ENCODE results near the gene CFAP20.

Gene CFAP20

DNA sequence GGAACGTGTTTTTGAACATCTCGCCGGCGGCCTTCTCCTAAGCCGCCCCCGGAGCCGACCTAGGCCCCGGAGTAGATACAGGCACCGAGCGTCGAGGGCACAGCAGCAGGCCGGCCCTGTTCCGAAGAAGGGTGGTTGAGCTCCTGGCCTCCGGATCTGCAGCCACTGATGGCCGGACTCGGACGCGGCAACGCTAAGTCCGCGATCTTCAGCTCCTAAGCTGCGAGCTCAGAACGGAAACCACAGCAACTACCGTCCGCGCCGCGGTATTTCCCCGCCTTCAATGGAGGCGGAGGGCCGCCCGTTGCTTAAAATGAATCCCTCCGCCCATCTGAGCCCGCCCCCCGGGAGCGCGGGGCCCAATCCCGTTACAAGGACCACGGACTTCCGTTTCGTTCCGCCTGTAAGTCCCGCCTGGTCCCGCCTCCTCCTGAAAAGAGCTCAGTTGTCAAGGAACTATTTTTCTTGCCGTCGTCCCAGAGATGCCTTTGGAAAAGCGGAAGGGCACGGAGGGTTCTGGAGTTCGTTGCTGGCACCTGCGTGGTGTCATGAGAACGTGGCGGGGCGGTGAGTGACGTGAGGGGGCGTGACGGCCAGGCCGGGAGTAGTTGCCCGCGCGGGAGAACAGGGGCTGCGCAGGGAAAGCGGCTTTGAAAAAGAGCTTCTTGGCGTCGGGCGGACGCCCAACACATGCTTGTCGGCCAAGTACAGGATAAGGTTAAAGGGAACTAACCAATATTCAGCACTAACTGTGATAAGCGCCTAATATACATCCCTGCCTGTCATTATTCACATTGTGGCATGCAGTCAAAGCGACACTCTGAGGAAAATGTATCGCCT lies at the start of gene CFAP20:
Gene CFAP20 (minus strand): TSS at position 285 of the 840 bp plus-strand sequence. CDS start 266 bp downstream, at position 19.
- peak; percentile 56 for TF ChIP-seq TCF12 (IDR thresholded peaks at IDR 0.05; ENCODE audit: low read depth)
- no peak for TF ChIP-seq CEBPB (IDR thresholded peaks at IDR 0.05)
- TF ChIP-seq TEAD4 (IDR thresholded peaks at IDR 0.05) = peak; percentile 69
- TF ChIP-seq FOXM1 (IDR thresholded peaks at IDR 0.05; ENCODE audit: borderline replicate concordance, low read depth) = peak; percentile 33; the same call in 1 of the 2 replicates
- TF ChIP-seq CREB1 (IDR thresholded peaks at IDR 0.05; ENCODE audit: low read depth) = peak; percentile 90
- TF ChIP-seq RAD21 (IDR thresholded peaks at IDR 0.05; ENCODE audit: low read depth) = no peak
- peak; percentile 64 for TF ChIP-seq NFIC (IDR thresholded peaks at IDR 0.05)
- TF ChIP-seq ZBTB7A (IDR thresholded peaks at IDR 0.05; ENCODE audit: low read depth) = no peak; the same call in none of the 2 replicates
- TF ChIP-seq, protein P1, sequence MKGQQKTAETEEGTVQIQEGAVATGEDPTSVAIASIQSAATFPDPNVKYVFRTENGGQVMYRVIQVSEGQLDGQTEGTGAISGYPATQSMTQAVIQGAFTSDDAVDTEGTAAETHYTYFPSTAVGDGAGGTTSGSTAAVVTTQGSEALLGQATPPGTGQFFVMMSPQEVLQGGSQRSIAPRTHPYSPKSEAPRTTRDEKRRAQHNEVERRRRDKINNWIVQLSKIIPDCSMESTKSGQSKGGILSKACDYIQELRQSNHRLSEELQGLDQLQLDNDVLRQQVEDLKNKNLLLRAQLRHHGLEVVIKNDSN (IDR thresholded peaks at IDR 0.05) = peak; percentile 49
- TF ChIP-seq, protein P2, sequence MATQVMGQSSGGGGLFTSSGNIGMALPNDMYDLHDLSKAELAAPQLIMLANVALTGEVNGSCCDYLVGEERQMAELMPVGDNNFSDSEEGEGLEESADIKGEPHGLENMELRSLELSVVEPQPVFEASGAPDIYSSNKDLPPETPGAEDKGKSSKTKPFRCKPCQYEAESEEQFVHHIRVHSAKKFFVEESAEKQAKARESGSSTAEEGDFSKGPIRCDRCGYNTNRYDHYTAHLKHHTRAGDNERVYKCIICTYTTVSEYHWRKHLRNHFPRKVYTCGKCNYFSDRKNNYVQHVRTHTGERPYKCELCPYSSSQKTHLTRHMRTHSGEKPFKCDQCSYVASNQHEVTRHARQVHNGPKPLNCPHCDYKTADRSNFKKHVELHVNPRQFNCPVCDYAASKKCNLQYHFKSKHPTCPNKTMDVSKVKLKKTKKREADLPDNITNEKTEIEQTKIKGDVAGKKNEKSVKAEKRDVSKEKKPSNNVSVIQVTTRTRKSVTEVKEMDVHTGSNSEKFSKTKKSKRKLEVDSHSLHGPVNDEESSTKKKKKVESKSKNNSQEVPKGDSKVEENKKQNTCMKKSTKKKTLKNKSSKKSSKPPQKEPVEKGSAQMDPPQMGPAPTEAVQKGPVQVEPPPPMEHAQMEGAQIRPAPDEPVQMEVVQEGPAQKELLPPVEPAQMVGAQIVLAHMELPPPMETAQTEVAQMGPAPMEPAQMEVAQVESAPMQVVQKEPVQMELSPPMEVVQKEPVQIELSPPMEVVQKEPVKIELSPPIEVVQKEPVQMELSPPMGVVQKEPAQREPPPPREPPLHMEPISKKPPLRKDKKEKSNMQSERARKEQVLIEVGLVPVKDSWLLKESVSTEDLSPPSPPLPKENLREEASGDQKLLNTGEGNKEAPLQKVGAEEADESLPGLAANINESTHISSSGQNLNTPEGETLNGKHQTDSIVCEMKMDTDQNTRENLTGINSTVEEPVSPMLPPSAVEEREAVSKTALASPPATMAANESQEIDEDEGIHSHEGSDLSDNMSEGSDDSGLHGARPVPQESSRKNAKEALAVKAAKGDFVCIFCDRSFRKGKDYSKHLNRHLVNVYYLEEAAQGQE (IDR thresholded peaks at IDR 0.05; ENCODE audit: low read depth) = no peak
- peak; percentile 89 for TF ChIP-seq TAF1 (IDR thresholded peaks at IDR 0.05; ENCODE audit: low read depth)
- TF ChIP-seq YY1 (IDR thresholded peaks at IDR 0.05; ENCODE audit: low read depth) = peak; percentile 71
- TF ChIP-seq, protein P3, sequence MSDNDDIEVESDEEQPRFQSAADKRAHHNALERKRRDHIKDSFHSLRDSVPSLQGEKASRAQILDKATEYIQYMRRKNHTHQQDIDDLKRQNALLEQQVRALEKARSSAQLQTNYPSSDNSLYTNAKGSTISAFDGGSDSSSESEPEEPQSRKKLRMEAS (IDR thresholded peaks at IDR 0.05) = peak; percentile 98
- TF ChIP-seq EP300 (IDR thresholded peaks at IDR 0.05; ENCODE audit: borderline replicate concordance) = peak; percentile 37; the same call in 1 of the 2 replicates
- TF ChIP-seq EGR1 (IDR thresholded peaks at IDR 0.05) = peak; percentile 33

DNA sequence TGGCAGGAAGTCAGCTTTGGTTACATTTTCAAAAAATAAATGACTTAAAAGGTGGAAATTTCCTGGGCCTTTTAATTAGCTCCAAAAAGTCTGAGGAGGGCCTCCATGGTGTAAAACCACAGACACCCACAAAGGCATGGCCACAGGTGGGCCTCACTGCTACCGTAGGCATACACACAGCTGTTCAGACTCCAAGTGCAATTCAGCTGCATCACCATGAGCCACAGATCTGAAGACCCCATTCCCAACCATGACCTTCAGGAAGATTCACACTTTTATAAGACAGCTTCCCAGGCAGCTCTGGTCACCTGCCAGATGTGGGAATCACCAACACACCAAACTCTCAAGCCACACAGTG lies 48.2 kb upstream of the CFAP20 start:
- TF ChIP-seq CEBPB (IDR thresholded peaks at IDR 0.05) (no peak), ZBTB7A (IDR thresholded peaks at IDR 0.05; ENCODE audit: low read depth) (no peak), EGR1 (IDR thresholded peaks at IDR 0.05) (no peak), EP300 (IDR thresholded peaks at IDR 0.05; ENCODE audit: borderline replicate concordance) (no peak), YY1 (IDR thresholded peaks at IDR 0.05; ENCODE audit: low read depth) (no peak), NFIC (IDR thresholded peaks at IDR 0.05) (no peak), FOXM1 (IDR thresholded peaks at IDR 0.05; ENCODE audit: borderline replicate concordance, low read depth) (no peak), RAD21 (IDR thresholded peaks at IDR 0.05; ENCODE audit: low read depth) (no peak), TEAD4 (IDR thresholded peaks at IDR 0.05) (no peak), TCF12 (IDR thresholded peaks at IDR 0.05; ENCODE audit: low read depth) (no peak), TAF1 (IDR thresholded peaks at IDR 0.05; ENCODE audit: low read depth) (no peak)
- TF ChIP-seq, protein P2 (IDR thresholded peaks at IDR 0.05; ENCODE audit: low read depth) = no peak
- TF ChIP-seq, protein P3 (IDR thresholded peaks at IDR 0.05) = no peak
- TF ChIP-seq, protein P1 (IDR thresholded peaks at IDR 0.05) = no peak

DNA sequence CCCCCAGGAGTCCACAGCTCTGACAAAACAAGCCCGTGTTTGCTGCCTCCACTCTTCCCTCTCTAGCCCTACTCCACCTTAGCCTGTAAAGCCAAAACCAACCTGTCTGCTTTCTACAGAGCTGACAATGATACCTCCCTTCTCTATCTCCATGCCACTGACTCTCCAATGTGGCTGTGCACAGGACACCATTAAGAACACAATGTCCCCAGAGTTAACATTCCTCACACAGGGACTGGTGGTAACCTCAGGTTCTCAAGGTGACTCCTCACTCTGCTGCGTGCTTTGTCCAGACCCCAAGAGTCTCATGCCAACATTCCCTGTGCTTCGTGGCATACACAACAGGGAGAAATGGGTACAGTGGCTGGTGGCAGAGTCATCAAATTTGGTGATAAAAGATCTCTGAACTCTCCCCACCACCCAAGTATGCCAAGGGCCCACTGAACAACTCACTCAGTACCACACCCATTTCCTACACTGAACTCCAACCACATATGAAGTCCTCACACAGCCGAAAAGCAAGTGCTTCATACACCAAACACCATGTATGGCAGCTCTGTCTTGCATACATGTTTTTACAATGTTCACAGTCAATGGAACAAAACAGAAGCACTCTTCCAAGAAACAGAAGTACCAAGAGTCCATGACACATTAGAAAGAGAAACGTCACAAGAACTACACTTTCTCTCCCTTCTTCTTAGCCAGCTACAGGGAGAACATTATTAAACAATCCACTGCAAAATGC lies 47.6 kb upstream of the CFAP20 start:
- TF ChIP-seq EP300 (IDR thresholded peaks at IDR 0.05; ENCODE audit: borderline replicate concordance) = no peak
- no peak for TF ChIP-seq YY1 (IDR thresholded peaks at IDR 0.05; ENCODE audit: low read depth)
- TF ChIP-seq TCF12 (IDR thresholded peaks at IDR 0.05; ENCODE audit: low read depth) = no peak
- no peak for TF ChIP-seq FOXM1 (IDR thresholded peaks at IDR 0.05; ENCODE audit: borderline replicate concordance, low read depth)
- TF ChIP-seq TEAD4 (IDR thresholded peaks at IDR 0.05) = no peak
- no peak for TF ChIP-seq ZBTB7A (IDR thresholded peaks at IDR 0.05; ENCODE audit: low read depth)
- no peak for TF ChIP-seq TAF1 (IDR thresholded peaks at IDR 0.05; ENCODE audit: low read depth)
- TF ChIP-seq, protein P1 (IDR thresholded peaks at IDR 0.05) = no peak
- TF ChIP-seq CEBPB (IDR thresholded peaks at IDR 0.05) = no peak
- TF ChIP-seq, protein P3 (IDR thresholded peaks at IDR 0.05) = no peak
- TF ChIP-seq, protein P2 (IDR thresholded peaks at IDR 0.05; ENCODE audit: low read depth) = no peak
- no peak for TF ChIP-seq EGR1 (IDR thresholded peaks at IDR 0.05)
- no peak for TF ChIP-seq RAD21 (IDR thresholded peaks at IDR 0.05; ENCODE audit: low read depth)
- TF ChIP-seq NFIC (IDR thresholded peaks at IDR 0.05) = no peak

All from Ishikawa (cell line).